ENCODE data around the gene SOS1.

SOS1 gene

GRCh38 chr2:39024833-39025232 is 96.0 kb downstream of the SOS1 start:
- no peak for DNase-seq (ENCODE audit: low spot score)

- DNase-seq (ENCODE audit: low spot score) = no peak
Measured at GRCh38 chr2:39023649-39024048, 97.2 kb downstream of the SOS1 start.

- DNase-seq (ENCODE audit: low spot score) = no peak
Measured at GRCh38 chr2:39022642-39023235, 98.1 kb downstream of the SOS1 start.

- DNase-seq (ENCODE audit: low spot score) = no peak
Measured at GRCh38 chr2:39020383-39020782, 100.5 kb downstream of the SOS1 start.

- DNase-seq (ENCODE audit: low spot score) = no peak
Measured at GRCh38 chr2:39018638-39019037, 102.2 kb downstream of the SOS1 start.

GRCh38 chr2:39017334-39017733 is 103.5 kb downstream of the SOS1 start:
- no peak for DNase-seq (ENCODE audit: low spot score)

GRCh38 chr2:39015424-39015823 is 105.4 kb downstream of the SOS1 start:
- no peak for DNase-seq (ENCODE audit: low spot score)

- no peak for DNase-seq (ENCODE audit: low spot score)
Measured at GRCh38 chr2:39013871-39014270, 107.0 kb downstream of the SOS1 start.

- DNase-seq (ENCODE audit: low spot score) = no peak
Measured at GRCh38 chr2:39008665-39009064, 112.2 kb downstream of the SOS1 start.

- no peak for DNase-seq (ENCODE audit: low spot score)
Measured at GRCh38 chr2:39007875-39008504, 112.9 kb downstream of the SOS1 start.

- no peak for DNase-seq (ENCODE audit: low spot score)
Measured at GRCh38 chr2:39000552-39000951, 120.3 kb downstream of the SOS1 start.

- DNase-seq (ENCODE audit: low spot score) = no peak
Measured at GRCh38 chr2:38997781-38998180, 123.1 kb downstream of the SOS1 start.

GRCh38 chr2:38991899-38992298 is 129.0 kb downstream of the SOS1 start:
- DNase-seq (ENCODE audit: low spot score) = no peak

- no peak for DNase-seq (ENCODE audit: low spot score)
Measured at GRCh38 chr2:38988716-38989115, 132.1 kb downstream of the SOS1 start.

- no peak for DNase-seq (ENCODE audit: low spot score)
Measured at GRCh38 chr2:38982498-38982897, 138.4 kb downstream of the SOS1 start.

- no peak for DNase-seq (ENCODE audit: low spot score)
Measured at GRCh38 chr2:38981670-38982357, 139.0 kb downstream of the SOS1 start.

GRCh38 chr2:38981003-38981669 is 139.7 kb downstream of the SOS1 start:
- no peak for DNase-seq (ENCODE audit: low spot score)

GRCh38 chr2:38978908-38979307 is 141.9 kb downstream of the SOS1 start:
- DNase-seq (ENCODE audit: low spot score) = no peak

- no peak for DNase-seq (ENCODE audit: low spot score)
Measured at GRCh38 chr2:38978296-38978903, 142.5 kb downstream of the SOS1 start.

- no peak for DNase-seq (ENCODE audit: low spot score)
Measured at GRCh38 chr2:38977047-38977446, 143.8 kb downstream of the SOS1 start.

GRCh38 chr2:38975042-38975441 is 145.8 kb downstream of the SOS1 start:
- DNase-seq (ENCODE audit: low spot score) = no peak

GRCh38 chr2:38973266-38973665 is 147.6 kb downstream of the SOS1 start:
- DNase-seq (ENCODE audit: low spot score) = no peak

- no peak for DNase-seq (ENCODE audit: low spot score)
Measured at GRCh38 chr2:38971377-38971776, 149.5 kb downstream of the SOS1 start.

Measured in germinal center (tissue), 1 donor.